ENCODE results near the gene LLGL1.
A peak's percentile ranks its signal among the peaks of the same experiment; 100 is the strongest.

The LLGL1 gene

GRCh38 chr17:18229771-18230170 lies 4.3 kb downstream of the LLGL1 start:
- DNase-seq (ENCODE audit: low spot score) = no peak

DNA sequence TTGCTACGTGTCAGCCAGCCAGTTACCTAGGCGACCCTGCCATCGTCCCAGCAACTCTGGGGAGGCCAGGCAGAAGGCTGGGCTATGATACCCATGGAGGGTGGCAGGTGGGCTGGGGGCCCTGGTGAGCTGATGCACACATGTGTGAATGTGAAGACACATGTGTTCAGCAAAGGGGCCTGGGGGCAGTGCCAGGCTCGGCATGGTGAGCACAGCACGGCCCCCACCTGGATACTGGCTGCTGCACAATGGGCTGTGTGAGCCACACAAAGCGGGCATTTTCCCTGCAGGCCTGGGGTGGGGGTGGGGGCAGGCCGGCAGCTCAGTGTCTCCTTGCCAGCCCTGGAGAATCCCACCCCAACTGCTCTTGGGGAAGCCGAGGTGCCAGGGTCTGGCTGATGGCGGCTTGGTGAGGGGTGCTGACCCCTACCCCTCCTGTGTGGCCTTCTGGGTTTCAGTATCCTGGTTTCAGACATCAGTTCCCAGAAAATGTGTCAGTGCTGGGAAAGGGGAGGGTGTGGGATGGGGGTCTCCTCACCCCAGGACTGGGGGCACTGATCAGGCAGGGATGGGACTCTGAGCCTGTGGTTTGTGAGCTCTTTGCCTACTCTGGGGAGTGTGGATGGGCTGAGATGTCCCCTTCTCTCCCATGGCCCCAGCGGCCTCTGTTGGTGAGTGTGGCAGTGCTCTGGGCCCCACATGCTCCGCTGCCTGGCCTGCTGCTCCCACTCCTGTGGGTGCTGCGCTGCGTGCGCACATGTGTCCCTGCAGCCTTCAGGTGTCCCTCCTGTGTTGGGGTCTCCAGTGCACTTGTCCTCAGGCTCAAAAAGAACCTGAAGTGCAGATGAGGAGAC lies 5.1 kb downstream of the LLGL1 start:
- DNase-seq (ENCODE audit: low spot score) = no peak

DNA sequence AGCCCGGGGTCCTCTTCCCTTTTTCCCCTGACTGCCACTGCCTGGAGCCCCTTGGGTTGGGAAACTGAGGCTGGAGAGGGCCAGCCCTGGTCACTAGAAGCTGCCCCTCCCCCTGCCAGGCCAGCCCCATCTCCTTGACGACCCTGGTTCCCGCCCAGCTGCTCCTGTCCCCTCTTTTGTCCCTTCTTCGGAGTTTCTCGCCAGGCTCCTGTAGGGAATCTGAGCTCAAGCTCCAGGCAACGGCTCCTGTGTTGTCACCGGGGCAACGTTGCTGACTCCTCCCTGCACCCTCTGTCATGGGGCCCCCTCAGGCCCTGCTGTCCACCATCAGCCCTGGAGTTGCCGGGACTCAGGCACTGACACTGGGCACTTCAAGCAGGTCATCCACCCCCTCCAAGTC lies 5.7 kb downstream of the LLGL1 start:
- DNase-seq (ENCODE audit: low spot score) = no peak

- DNase-seq (ENCODE audit: low spot score) = no peak
Measured at GRCh38 chr17:18233803-18234518, 8.5 kb downstream of the LLGL1 start.

- DNase-seq (ENCODE audit: low spot score) = no peak
Measured at GRCh38 chr17:18234853-18235380, 9.5 kb downstream of the LLGL1 start.

DNA sequence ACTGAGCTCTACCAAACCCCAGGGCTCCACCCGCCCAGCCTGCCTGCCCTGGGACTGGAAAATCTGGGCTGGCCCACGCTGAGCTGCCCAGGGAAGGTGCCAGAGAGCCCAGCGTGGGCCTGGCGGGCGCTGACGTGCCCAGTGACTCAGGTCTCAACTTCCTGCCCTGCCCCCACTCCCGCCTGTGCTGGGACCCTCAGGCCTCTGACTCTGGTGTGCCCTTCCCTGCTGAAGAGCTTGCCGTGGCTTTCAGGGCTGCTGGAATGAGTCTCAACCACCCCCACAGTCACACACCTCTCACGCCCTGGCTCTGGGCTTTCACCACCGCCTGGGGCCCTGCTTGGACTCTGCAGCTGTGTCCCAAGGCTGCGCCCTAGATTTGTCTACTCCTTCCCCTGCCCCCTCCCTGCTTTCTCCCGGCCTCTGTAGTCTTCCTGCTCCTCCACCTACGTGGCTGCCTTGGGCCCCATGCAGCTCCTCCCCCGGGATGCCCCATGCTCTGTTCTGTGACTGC lies 10.4 kb downstream of the LLGL1 start:
- no peak for DNase-seq (ENCODE audit: low spot score)

- no peak for DNase-seq (ENCODE audit: low spot score)
Measured at GRCh38 chr17:18236494-18236893, 11.1 kb downstream of the LLGL1 start.

- DNase-seq (ENCODE audit: low spot score) = no peak
Measured at GRCh38 chr17:18237461-18237860, 12.0 kb downstream of the LLGL1 start.

DNA sequence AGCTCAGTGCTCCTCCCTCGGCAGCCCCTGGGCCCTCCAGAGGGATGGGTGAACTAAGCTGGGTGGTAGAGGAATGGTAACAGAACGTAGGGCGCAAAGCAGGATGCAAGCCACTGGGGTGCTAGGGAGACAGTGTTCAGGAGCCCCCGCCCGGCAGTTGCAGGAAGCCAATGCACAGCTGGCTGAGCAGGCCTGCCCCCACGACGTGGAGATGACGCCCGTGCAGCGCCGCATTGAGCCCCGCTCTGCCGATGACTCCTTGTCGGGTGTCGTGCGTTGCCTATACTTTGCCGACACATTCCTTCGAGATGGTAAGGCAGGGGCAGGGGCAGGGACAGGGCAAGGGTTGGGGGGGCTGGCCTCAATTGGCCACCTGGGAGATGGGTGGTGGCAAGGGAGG lies 12.9 kb downstream of the LLGL1 start:
- DNase-seq (ENCODE audit: low spot score) = no peak

- DNase-seq (ENCODE audit: low spot score) = no peak
Measured at GRCh38 chr17:18240449-18240848, 15.0 kb downstream of the LLGL1 start.

GRCh38 chr17:18241229-18241871 lies 15.9 kb downstream of the LLGL1 start:
- no peak for DNase-seq (ENCODE audit: low spot score)

DNA sequence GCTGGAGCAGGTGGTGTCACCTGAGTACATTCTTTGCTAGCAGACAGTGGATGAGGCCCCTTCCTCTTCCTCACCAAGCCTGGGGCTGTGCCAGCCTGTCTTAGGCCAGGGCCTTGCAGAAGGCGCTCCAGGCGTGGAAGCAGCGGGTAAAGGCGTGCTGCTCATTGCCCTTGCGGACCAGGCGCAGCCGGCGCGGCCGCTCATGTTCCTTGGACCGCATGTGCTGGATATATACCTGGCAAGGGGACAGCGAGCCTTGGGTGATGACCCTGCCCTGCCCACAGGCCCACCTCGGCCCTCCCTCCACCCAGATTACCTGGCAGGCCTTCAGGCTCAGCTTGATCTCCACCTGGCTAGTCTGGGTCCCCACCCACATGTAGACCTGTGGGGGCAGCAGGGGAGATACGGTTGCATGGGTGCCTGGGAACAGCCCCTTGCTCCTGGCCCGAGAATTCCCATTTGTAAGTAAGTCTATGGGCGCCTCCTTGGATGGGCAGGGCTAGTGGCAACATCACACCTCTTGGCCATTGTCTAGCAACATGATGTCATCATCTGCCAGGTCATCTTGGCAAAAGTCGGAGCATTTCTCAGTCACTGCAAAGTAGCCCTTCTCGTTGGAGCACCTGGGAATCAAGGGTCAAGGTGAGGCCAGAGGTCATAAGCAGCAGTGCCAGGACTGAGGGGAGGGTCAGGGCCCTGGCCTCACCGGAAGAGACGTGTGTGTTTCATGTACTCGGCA lies 19.8 kb downstream of the LLGL1 start:
- no peak for DNase-seq (ENCODE audit: low spot score)

- DNase-seq (ENCODE audit: low spot score) = no peak
Measured at GRCh38 chr17:18246109-18246725, 20.8 kb downstream of the LLGL1 start.

GRCh38 chr17:18246880-18247612 lies 21.6 kb downstream of the LLGL1 start:
- DNase-seq (ENCODE audit: low spot score) = peak; percentile 41

GRCh38 chr17:18247613-18248001 lies 22.2 kb downstream of the LLGL1 start:
- DNase-seq (ENCODE audit: low spot score) = no peak

- DNase-seq (ENCODE audit: low spot score) = peak; percentile 93
Measured at GRCh38 chr17:18248300-18248731, 22.9 kb downstream of the LLGL1 start.

- DNase-seq (ENCODE audit: low spot score) = no peak
Measured at GRCh38 chr17:18248811-18249210, 23.4 kb downstream of the LLGL1 start.

GRCh38 chr17:18250259-18250658 lies 24.8 kb downstream of the LLGL1 start:
- no peak for DNase-seq (ENCODE audit: low spot score)

- no peak for DNase-seq (ENCODE audit: low spot score)
Measured at GRCh38 chr17:18250708-18251107, 25.3 kb downstream of the LLGL1 start.

DNA sequence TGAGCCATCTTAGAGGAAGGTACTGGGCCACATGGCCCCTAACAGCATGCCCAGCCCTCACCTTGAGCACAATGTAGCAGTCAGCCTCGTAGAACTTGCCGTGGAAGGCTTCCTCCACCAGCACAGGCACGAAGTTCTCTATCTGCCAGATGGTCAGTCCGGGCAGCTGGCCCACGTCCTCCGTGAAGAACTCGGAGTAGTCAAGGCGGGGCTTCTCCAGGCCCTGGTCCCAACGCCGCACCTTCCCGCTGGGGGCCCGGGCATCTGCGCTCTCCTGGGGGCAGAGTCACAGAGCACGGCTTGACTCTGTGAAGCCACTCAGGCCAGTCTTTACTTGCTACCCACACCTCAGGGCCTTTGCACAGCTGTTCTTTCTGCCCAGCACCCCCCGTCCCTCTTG lies 25.8 kb downstream of the LLGL1 start:
- no peak for DNase-seq (ENCODE audit: low spot score)

DNA sequence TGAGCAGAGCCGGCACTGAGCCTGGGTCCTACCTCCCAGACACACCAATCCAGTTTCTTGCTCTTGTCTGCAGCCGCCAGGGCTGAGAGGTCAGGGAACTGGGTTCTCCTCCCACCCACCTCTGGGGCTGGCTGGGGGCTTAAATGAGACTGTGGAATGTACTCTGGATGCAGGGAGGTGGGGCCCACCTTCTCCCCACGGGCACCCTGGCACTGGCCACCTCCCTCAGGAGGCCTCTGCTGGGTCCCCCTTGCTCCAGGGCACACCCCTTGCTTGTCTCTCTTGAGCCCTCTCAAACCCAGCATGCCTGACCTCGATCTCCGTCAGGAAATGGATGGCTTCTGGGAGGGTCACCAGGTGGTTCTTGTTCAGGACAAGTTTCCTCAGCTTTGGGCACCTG lies 26.7 kb downstream of the LLGL1 start:
- DNase-seq (ENCODE audit: low spot score) = no peak

Measured in hepatic stellate cell (primary cell).